Activated CD4-positive, alpha-beta T cell treated with anti-CD3 and anti-CD28 coated beads, Interleukin-2, amount 50 U/mL, for 4 hours (primary cell): ENCODE results near the gene LAX1.
"Not testable (repeated sequence)": the region's sequence is repeated elsewhere in the genome, so short reads cannot be mapped to it uniquely, and the experiment has no call there.

Source experiments
- DNase-seq, 2 experiments: peaks; one replicate each; pipeline ENCODE4 v3.0.0-alpha.2; 2020

The LAX1 gene

GRCh38 chr1:203769505-203770343 lies 4.7 kb downstream of the LAX1 start:
- no peak for DNase-seq

- no peak for DNase-seq
Observed at GRCh38 chr1:203771901-203772301, 6.9 kb downstream of the LAX1 start.

- DNase-seq, result no peak
Observed at GRCh38 chr1:203772836-203773235, 7.9 kb downstream of the LAX1 start.

- no peak for DNase-seq
Observed at GRCh38 chr1:203776636-203777035, 11.7 kb downstream of the LAX1 start.

GRCh38 chr1:203777596-203777995 lies 12.6 kb downstream of the LAX1 start:
- no peak for DNase-seq

GRCh38 chr1:203778146-203778545 lies 13.2 kb downstream of the LAX1 start:
- DNase-seq, result no peak

GRCh38 chr1:203778789-203779188 lies 13.8 kb downstream of the LAX1 start:
- no peak for DNase-seq

GRCh38 chr1:203781962-203782361 lies 17.0 kb downstream of the LAX1 start:
- no peak for DNase-seq

- DNase-seq, result no peak
Observed at GRCh38 chr1:203789966-203790365, 25.0 kb downstream of the LAX1 start.

- DNase-seq, result no peak
Observed at GRCh38 chr1:203791498-203791897, 26.5 kb downstream of the LAX1 start.

GRCh38 chr1:203792486-203792885 lies 27.5 kb downstream of the LAX1 start:
- no peak for DNase-seq

- not testable (repeated sequence) for DNase-seq
Observed at GRCh38 chr1:203793561-203793960, 28.6 kb downstream of the LAX1 start.

GRCh38 chr1:203794764-203795440 lies 29.9 kb downstream of the LAX1 start:
- DNase-seq, result no peak

GRCh38 chr1:203795441-203796235 lies 30.7 kb downstream of the LAX1 start, which contains the start of the genes ZBED6 and ZC3H11A:
TSS of gene ZBED6 (plus strand) at chr1:203795623. CDS start at chr1:203797523, 1,900 bp downstream.
TSS of gene ZC3H11A (plus strand) at chr1:203795623. CDS start at chr1:203817071, 21,448 bp downstream.
- DNase-seq, result peak; percentile 99

GRCh38 chr1:203796236-203796605 lies 31.2 kb downstream of the LAX1 start:
- DNase-seq, result peak in 1 of 2 experiments; percentile 2

GRCh38 chr1:203797216-203797615 lies 32.2 kb downstream of the LAX1 start:
- no peak for DNase-seq

- DNase-seq, result no peak
Observed at GRCh38 chr1:203797948-203798655, 33.1 kb downstream of the LAX1 start.

GRCh38 chr1:203799157-203799556 lies 34.2 kb downstream of the LAX1 start:
- DNase-seq, result no peak

GRCh38 chr1:203799971-203800370 lies 35.0 kb downstream of the LAX1 start:
- DNase-seq, result no peak

GRCh38 chr1:203805689-203806088 lies 40.7 kb downstream of the LAX1 start:
- DNase-seq, result no peak

GRCh38 chr1:203807196-203807595 lies 42.2 kb downstream of the LAX1 start:
- DNase-seq, result no peak

GRCh38 chr1:203813581-203814341 lies 48.8 kb downstream of the LAX1 start:
- DNase-seq, result no peak
